NCI-H510A (cell line): ENCODE results near the gene GPR153.
"Not testable (repeated sequence)": the region's sequence is repeated elsewhere in the genome, so short reads cannot be mapped to it uniquely, and the experiment has no call there.

ENCODE experiments used
- DNase-seq: peaks from one replicate; lab custom pipeline; 2025; lab: John Stamatoyannopoulos, UW

GPR153 gene

DNA sequence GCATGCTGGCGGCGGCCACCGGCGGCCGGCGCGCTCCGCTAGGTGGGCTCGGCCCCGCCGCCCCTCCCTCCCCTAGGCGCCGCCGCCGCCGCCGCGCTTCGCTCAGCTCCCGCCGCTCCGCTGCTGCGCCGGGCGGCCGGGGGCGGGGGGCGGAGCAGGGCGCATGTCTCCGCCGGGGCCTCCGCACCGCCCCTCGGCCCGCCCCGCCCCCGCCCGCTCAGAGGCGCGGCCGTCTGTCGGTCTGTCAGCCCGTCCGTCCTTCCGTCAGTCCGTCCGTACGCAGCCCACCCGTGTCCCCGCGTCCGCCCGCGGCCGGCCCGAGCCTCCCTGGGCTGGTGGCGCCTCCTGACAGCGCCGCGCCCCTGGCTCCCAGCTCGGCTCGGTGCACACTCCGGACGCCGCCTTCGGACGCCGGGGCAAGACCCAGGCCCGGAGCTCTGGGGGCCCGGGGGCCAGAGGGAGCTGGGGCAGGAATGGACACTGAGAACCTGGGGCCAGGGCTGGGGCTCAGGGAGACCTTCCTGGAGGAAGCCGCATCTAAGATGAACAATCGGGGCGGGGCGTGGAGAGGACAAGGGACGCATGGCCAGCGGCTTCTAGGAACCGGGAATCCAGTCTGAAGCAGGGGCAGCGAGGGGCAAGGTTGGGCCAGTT lies at the start of gene GPR153:
Gene GPR153 (minus strand): TSS at position 138 of the 654 bp plus-strand sequence. CDS start 6,193 bp downstream, outside the sequence.
- peak; percentile 85 for DNase-seq

DNA sequence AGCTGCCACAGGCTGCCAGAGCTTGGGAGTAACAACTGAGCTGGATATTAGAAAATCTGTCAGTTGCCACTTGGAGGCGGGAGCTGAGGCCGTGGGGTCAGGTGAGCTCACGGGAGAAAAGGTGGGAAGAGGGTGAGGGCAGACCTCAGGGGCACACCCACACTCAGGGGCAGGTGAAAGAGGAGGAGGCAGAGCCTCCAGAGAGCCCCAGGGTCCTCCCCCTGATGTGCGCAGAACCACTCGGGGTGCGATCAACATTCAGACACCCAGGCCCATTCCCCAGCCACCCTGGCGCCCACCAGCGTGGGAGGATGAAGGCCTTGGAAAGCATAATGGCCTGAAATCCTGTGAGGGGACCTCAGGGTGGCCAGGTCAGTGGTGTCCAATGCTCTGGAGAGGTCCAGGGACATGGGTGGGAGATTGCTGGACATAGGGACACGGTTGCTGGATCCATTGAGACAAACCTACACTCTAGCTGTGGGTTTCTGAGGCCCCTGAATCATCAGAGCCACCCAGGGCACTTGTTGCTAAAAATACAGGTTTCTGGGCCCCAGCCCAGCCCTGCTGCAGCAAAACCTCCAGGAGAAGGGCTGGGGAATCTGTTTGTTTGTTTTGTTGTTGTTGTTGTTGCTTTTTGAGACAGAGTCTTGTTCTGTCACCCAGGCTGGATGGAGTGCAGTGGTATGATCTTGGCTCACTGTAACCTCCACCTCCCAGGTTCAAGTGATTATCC lies 49.4 kb upstream of the GPR153 start:
- no peak for DNase-seq

DNA sequence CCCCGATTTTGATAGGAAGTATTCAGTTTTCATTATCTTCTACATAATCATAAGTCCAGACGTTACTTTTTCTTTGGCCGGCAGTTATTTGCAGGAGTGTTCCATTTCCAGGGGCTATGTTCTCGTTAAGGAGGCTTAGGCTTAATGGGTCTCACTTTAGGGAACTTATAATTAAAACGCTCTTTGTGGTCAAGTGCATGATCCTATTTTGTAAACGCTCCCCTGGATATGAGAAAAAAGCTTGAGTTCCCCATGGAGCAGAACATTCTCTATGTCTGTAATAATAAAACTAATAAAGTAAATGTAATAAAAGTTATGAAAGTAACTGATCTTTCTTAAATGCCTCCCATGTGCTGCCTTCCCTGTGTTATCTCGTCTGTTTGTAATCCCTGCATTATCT lies 48.7 kb upstream of the GPR153 start:
- no peak for DNase-seq

DNA sequence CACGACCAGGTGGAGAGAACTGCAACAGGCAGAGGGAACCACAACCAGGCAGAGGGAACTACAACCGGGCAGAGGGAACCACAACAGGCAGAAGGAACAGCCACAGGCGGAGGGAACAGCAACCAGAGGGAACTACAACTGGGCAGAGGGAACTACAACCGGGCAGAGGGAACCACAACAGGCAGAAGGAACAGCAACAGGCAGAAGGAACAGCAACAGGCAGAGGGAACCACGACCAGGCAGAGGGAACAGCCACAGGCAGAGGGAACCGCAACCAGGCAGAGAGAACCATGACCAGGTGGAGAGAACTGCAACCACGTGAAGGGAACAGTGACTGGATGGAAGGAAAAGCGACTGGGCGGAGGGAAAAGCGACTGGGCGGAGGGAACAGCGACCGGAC lies 47.6 kb upstream of the GPR153 start:
- DNase-seq: no peak

DNA sequence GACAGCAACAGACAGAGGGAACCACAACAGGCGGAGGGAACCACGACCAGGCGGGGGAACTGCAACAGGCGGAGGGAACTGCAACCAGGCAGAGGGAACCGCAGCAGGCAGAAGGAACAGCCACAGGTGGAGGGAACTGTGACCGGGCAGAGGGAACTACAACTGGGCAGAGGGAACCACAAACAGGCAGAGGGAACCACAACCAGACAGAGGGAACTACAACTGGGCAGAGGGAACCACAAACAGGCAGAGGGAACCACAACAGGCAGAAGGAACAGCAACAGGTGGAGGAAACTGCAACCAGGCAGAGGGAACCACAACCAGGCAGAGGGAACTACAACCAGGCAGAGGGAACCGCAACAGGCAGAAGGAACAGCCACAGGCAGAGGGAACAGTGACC lies 46.8 kb upstream of the GPR153 start:
- not testable (repeated sequence) for DNase-seq

DNA sequence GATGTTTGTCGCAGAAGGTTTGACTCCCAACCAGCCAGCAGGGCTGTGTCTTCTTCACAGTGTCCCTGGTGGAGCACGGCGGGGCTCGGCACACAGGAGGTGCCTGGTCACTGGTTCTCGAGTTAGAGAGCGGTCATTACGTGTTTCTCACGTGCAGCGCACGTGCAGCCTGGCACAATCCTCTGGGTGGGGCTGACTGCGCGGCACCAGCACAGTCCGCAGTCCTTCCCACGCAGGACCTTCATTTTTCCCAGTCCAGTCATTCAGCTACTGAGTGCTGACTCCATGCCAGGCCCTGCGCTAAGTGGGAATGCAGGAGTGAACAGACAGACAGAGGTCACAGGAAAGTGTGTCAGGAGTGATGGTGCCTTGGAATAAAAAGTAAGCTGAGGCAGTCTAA lies 46.2 kb upstream of the GPR153 start:
- DNase-seq: no peak

DNA sequence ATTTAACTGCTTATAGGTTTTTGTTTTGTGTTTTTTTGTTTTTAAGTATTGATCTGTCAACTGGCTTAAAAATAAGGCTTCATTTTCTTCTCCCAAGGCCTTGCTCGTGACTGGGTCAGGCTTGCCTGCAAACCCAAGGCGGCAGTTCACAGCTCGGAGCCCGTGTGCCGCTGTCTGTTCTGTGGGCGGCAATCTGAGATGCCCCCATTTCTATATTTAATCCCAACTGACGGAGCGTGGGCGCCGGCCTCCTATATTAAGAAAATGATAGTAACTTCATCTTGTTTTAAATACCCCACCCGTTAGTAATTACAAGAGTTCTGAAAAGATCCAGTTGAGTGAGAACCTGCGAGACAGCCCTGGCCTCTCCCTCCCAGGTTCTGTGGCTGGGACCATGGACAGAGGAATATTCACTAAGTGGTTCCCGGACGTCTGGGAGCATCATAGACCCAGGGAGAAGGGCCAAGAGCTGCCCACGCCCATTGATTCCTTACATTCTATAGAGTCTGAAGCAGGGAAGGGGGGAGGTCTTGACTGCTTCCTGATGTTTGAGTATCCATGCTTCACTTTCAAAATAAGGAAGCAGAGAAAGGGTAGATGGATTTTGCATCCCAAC lies 42.6 kb upstream of the GPR153 start:
- DNase-seq: no peak

DNA sequence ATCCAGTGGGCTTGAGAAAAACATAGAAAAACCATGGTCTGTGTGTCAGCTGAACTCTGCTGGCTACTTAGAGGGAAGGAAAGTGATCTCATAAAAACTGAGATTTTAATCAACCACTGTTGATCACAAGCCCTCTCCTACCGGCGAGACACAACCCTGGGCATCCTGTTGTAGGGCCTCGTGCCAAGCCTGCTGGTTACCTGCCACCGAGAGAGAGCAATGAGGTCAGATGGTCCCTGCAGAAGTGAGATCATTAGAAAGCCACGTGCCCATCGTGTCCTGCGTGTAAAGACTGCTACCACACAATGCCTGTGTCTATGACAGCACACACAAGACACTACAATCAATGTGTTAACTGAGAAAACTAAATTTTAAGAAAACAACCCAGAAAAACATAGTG lies 41.7 kb upstream of the GPR153 start:
- DNase-seq: no peak

DNA sequence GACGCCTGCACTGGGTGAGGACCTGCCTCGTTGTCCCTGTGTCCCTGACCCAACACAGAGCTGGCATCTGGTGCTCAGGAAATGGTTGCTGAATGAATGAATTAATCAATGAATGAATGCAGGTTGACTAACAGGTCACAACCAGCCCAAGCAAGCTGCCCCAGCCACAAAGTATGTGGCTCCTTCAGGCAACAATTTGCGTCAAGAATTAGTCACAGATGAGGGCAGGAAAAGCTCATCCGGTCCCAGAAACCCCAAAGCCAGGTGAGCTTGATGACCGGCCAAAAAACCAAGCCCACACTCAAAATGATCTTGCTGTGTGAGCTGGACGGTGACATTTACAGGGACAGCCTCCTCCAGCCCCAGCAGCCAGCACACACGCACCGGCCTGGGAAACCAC lies 40.6 kb upstream of the GPR153 start:
- no peak for DNase-seq

DNA sequence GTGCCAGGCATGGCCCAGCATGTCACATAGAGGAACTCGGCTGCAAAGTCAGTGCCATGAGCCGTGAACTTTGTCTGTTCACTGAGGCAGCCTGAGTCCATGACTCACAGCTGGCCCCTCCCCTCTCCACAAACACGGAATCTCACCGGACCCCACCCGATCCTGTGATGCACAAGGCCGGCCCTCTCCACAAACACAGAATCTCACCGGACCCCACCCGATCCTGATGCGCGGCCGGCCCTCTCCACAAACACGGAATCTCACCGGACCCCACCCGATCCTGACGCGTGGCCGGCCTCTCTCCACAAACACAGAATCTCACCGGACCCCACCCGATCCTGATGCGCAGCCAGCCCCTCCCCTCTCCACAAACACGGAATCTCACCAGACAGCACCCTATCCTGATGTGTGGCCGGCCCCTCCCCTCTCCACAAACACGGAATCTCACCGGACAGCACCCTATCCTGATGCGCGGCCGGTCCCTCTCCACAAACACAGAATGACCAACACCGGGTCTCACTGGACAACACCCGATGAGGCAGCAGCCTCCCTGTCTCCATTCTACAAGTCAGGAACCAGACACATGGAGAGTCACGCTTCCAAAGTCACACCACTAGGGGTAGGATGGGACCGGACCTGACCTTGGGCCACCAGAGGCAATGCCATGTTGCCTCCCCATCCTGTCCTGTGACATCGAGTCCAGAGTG lies 39.6 kb upstream of the GPR153 start:
- no peak for DNase-seq

DNA sequence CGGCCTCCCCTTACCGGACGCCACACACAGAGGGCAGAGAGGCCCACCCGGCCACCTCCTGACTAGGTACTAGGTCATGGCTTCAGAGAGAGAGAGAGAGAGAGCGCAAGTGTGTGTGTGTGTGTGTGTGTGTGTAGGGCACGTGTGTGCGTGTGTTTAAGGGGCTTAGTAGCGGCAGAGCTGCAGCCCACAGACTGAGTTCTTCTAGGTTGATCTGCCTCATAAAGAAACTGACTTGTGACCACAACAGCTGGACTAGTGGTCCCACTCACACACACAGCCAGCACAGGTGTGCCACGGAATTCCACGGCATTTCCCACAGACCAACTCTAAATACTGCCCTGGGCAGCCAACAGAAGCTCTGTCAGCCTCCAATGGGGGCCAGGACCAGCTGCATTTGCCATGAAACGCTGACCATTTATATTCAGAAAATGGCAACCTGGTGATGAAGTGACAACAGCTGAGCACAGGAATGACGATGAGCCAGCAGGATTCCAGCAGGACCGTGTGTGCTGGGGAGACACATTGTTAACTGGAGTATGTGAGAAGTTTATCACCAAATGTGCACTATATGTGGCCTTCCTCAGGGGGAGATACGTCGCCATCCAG lies 38.8 kb upstream of the GPR153 start:
- DNase-seq: no peak

DNA sequence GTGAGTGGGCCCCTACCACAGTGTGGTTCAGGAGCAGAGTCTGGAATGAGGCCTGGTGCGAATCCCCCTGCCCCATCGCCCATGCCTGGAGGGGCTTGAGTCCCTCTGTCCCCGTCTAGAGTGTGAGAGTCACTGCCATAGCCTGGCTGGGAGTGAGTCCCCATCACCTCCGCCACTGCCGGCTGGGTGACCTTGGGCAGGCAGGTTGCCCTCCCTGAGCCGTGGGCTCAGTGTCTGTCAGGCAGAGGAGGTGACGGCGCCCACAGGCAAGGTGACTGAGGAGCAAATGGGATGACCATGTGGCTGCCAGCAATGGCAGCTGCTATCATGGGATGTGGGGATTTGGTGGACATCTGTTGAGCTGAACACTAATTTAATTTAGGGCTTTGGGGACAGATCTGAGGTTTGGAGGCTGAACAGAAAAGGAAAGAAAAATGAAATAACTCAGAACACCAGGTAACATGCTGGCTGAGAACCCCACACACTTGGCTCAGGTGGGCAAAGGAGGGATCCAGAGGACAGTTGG lies 38.1 kb upstream of the GPR153 start:
- DNase-seq: no peak

DNA sequence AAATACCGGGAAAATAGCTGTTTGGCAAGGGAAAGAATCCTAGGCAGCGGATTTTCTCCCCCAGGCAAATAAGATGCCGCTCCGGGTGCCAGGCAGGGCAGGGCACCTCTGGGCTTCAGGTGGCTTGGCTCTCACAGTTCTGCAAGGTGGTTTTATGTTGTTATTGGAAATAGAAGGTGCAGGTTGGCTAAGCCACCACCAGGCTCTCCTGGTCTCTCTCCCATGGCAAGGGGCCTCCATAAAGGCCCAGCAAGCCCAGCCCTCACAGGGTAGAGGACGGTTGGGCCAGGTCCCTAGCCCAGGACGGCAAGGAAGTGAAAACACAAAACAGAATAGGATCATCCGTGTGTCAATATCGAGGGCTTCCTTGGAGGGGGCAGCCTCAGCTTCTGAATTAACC lies 37.6 kb upstream of the GPR153 start:
- no peak for DNase-seq

DNA sequence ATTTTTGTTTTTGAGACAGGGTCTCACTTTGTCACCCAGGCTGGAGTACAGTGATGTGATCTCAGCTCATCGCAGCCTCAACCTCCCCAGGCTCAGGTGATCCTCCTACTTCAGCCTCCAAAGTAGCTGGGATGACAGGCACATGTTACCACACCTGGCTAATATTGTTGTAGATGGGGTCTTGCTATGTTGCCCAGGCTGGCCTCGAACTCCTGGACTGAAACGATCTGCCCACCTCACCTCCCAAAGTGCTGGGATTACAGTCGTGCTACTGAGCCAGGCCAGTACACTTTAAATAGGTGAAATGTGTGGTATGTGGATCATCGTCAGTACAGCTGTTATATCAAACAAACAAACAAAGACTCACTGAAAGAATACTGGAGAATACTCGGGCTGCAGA lies 35.0 kb upstream of the GPR153 start:
- DNase-seq: no peak

DNA sequence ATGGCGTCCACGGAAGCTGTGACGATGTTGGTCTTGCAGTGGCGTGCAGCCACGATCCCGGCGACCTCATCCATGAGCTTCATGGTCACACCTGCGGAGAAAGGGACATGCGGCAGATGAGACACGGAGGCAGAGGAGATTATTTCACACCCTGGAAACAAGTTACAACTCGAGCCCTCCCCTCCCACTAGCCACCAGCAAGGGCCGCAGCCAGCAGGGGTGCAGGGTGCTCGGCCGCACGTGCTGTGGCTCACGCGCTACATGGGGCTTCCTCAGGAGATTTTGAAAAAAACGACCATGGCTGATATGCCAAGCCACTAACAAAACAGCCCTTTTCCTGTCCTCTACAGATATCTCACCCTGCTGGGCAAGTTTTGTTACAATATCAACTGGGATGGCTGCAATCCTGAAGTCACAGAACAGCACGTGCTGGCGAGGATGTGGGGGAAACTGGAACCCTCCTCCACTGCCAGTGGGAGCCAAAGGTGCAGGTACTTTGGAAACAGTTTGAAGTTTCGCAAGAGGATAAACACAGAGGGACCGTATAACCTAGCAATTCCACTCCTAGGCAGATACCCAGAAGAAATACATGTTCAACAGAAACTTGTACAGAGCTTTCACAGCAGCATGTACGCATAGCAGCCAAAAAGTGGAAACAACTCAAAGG lies 34.1 kb upstream of the GPR153 start:
- no peak for DNase-seq

DNA sequence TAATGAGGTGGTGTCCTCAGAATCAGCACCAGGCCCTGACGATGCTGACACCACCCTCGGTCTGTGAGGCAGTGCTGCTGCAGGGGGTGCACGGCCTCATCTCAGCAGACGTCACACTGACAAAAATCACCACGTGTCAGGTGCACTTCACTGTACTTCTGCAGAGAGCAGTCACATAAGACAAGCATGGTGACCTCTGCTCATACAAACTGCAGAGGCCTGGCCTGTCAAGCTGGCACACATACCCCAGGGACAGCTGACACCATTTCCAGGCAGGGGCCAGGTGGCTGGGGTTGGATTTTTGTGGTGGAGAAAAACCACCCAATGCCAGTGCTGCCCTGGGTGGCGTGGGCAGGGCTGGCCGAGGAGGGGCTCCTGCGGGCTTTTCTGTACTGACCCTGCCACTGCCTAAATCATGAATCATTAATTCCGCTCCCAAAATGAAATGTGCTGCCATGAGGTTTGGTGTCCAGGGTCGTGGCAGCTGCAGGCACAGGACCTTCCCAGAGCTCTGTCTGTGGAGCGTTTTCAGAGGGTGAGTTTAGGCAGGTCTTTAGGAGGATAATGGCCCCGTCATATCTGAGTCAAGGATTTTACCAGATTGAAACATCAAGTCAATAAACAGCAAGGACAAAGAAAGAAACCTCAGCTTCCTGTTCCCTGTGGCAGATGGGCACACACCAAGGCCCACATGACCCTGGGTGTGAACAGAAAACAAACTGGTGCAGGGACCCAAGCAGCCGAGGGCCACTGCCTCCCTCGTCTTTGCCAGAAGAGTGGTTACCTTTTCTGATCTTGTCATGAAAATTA lies 33.4 kb upstream of the GPR153 start:
- DNase-seq: no peak

DNA sequence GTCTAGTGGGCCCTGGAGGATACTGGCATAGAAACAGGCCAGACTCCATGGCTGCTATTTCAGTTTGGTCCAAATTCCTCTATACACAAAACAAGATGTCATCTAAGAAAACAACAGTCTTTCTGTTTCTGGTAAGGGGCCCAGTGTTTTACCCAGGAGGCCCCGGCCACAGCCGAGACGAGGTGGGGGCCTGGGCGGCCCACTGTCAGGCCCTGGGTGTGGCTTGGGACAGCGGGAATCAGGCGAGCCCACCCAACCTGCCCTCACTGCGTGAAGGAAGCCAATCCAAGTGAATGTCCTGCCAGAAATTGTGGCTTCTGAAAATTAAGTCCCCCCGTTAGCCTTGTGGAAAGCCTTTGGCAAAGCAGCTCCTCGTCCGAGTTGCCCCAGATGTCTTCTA lies 31.2 kb upstream of the GPR153 start:
- DNase-seq: no peak

DNA sequence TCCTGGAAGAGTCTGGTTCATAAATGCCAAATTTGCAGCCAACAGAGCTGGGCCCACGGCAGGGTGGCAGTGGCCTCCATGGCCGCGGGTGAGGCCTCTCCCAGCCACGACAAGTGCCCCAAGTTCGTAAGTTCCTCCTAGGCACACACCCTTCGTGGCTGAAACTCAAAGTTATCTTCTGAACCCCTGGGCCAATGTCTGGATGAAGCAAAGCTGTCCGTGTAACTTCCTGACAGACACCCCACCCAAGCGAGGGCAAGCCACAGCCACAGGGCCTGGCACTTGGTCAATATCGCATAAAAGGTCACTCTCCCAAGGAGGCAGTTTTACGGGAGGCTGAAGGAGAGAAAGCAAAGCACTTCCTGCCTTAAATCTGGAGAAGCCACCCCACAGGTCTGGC lies 27.8 kb upstream of the GPR153 start:
- no peak for DNase-seq

DNA sequence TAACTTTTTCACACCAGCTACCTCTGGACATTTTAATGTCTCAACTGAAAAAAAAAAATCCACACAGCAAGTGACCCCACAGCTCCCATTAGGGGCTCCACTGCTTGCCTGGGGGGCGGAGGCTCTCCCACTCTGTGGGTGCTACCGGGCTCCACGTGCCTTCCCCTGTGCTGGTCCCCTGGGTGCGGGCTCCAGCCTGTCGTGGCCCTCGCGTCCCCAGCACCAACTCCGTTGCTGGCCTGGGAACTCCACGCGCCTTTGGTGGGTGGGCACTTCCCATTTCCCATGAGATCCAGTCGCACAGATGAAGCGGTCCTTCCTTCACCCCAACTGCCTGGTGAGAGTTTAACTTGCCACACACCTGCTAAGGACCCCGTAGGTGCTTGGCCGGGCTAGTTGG lies 27.1 kb upstream of the GPR153 start:
- no peak for DNase-seq

DNA sequence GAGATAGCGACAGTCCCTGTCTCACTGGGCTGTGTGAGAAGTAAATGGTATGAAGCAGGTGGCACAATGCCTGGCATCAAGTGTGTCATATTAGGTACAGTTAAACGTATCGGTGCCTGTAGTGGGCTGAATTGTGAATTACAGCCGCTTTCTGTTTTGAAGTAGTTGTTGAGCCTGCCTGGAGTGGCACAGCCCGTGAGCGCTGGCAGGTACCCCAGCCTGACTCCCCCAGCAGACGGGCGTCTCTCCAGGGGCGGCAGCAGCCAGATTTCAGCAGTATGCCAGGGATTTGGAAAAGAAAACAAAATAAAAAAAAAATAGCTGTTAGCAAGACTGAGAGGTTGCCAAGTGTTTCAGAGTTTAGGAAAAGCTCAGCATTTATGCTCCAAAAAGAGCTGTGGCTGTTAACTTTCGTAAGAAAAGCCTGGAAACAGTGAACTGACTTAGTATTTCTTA lies 26.6 kb upstream of the GPR153 start:
- peak; percentile 81 for DNase-seq

DNA sequence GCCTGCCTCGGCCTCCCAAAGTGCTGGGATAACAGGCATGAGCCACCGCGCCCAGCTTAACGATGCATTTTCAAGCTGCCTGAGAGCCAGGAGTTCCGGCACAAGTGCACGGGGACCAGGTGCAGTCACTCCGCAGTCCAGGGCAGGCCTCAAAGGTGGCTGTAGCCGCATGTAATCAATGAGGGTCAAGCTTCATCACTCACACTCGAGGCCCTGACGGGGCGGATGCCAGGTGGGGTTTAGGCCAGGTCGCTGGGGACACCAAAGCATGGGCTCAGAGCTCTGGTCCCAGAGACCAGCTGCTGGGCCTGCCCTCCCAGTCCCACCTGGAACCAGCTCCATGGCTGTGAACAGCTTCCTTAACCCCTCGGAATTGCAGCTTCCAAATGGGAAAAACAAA lies 26.1 kb upstream of the GPR153 start:
- DNase-seq: no peak
